GM19351 (cell line): ENCODE measurements around the gene RYR1.

Source experiments
- ATAC-seq: cut with Tn5 transposase; IDR thresholded peaks from one replicate; pipeline ENCODE4 v1.9.1; 2021; ENCODE audit warnings: mild to moderate bottlenecking, moderate library complexity; ENCODE audit not compliant: unreplicated experiment

RYR1 gene

DNA sequence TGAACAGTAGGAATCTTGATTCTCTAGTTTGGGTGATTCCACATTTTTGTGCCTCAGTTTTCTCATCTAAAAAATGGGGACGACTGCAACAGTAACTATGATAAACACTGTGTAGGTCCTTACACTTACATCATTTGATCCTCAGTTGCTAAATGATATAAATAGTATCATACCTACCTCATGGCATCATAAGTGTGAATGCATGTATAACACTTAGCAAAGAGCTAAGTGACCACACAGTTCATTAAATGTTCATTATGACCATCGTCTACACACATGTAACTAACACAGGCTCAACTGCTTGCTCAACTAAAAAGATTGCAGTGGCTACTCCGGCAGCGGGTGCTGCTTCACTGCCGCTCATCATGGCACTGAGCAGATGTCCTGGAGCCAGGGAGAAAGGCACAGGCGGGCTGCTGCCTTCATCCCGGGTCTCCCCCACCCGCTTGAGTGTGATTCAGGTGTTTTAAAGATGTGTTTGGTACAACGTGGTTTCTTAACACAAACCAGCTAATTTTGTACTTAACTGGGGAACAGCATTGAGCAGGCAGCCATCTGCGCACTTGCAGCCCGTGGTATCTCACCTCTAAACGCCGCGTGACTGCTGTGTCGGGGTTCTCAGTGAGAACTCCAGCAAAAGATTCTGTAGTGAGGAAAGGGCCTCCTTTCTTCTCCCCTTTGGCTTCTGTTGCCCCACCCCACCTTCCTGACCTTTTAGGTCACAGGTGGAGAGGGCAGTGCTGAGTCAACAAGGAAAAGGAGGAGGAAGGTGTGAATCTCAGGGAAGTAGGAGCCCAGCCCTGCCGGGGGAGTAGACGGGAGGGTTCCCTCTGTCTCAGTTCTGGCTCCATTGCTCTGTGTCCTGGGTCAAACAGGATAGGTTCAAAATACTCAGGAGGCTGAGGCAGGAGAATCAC, 202.2 kb downstream of the RYR1 start:
- no peak for ATAC-seq
